Tibial nerve (tissue), 3 donors: ENCODE results near the gene ABCB9.

Experiments
- POLR2A ChIP-seq, 2 donors: fragments of 450-650 bp; IDR thresholded peaks; one replicate each; pipeline ENCODE4 v1.6.1; 2017; ENCODE audit warnings: antibody characterized with exemption in 2 of 2, mild to moderate bottlenecking in 2 of 2, moderate library complexity in 2 of 2
- TF ChIP-seq, protein P1 (sequence below), 5 experiments: fragments of 200-600 bp in 3 of 5; fragments of 450-650 bp in 2 of 5; sonication (generic) in 3 of 5; IDR thresholded peaks; one replicate each; pipeline ENCODE4 v1.5.1; 2016 to 2019; ENCODE audit warnings: antibody characterized with exemption in 5 of 5, mild to moderate bottlenecking in 3 of 5, moderate library complexity in 2 of 5

GRCh38 chr12:123006977-123007376 is 40.7 kb upstream of the ABCB9 start:
- TF ChIP-seq POLR2A (IDR thresholded peaks at IDR 0.05), result no peak
- TF ChIP-seq, protein P1, sequence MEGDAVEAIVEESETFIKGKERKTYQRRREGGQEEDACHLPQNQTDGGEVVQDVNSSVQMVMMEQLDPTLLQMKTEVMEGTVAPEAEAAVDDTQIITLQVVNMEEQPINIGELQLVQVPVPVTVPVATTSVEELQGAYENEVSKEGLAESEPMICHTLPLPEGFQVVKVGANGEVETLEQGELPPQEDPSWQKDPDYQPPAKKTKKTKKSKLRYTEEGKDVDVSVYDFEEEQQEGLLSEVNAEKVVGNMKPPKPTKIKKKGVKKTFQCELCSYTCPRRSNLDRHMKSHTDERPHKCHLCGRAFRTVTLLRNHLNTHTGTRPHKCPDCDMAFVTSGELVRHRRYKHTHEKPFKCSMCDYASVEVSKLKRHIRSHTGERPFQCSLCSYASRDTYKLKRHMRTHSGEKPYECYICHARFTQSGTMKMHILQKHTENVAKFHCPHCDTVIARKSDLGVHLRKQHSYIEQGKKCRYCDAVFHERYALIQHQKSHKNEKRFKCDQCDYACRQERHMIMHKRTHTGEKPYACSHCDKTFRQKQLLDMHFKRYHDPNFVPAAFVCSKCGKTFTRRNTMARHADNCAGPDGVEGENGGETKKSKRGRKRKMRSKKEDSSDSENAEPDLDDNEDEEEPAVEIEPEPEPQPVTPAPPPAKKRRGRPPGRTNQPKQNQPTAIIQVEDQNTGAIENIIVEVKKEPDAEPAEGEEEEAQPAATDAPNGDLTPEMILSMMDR (IDR thresholded peaks at IDR 0.05), result no peak
